IMR-90 (cell line): ENCODE data around the gene KCNK10. TPM values are rescaled to one million over a fixed set of nuclear protein-coding genes. Genes with fewer than 3 reads are reported as not detected.

Experiments
- ATAC-seq: fragments of 200-7000 bp; cut with Tn5 transposase; 2 replicates; pipeline ENCODE4 v1.9.1; 2020; ENCODE audit warnings: low read depth, mild to moderate bottlenecking, moderate library complexity
- BruUV-seq: library from RNA; stranded (reverse); fragments of 400-500 nt; replicated peaks from 2 replicates; lab custom pipeline; 2021; lab: Mats Ljungman, UMichigan
- CTCF ChIA-PET: fragments of 300-600 bp; formaldehyde crosslinking; extraction: SDS; loops from one replicate; lab custom pipeline; 2021; ENCODE audit warnings: antibody characterized with exemption; lab: Yijun Ruan, JAX
- POLR2A ChIA-PET: fragments of 300-600 bp; sonication (Branson Sonifier 250); formaldehyde crosslinking; loops from one replicate; lab custom pipeline; 2022; ENCODE audit warnings: antibody characterized with exemption; ENCODE audit not compliant: unreplicated experiment; lab: Charles Lee
- DNase-seq: peaks from one replicate; pipeline ENCODE4 v3.0.0; 2013
- H2AFZ ChIP-seq: replicated peaks from 2 replicates; pipeline ENCODE3; 2013; ENCODE audit warnings: low read length, mild to moderate bottlenecking; ENCODE audit not compliant: poor library complexity
- H2AK5ac ChIP-seq: 2 replicates; pipeline ENCODE4 v1.6.1; 2013; ENCODE audit warnings: low read depth, low read length, inconsistent platforms
- H2AK9ac ChIP-seq: replicated peaks from 2 replicates; pipeline ENCODE3; 2013; ENCODE audit warnings: mild to moderate bottlenecking, low read depth, low read length, moderate library complexity; ENCODE audit not compliant: poor library complexity
- H2BK120ac ChIP-seq: 2 replicates; pipeline ENCODE4 v1.6.1; 2013; ENCODE audit warnings: low read depth, low read length, inconsistent platforms
- H2BK15ac ChIP-seq: 3 replicates; pipeline ENCODE4 v1.6.1; 2013; ENCODE audit warnings: low read depth, low read length, inconsistent platforms
- H2BK20ac ChIP-seq: 2 replicates; pipeline ENCODE4 v1.6.1; 2013; ENCODE audit warnings: low read depth, mild to moderate bottlenecking, inconsistent platforms, low read length, moderate library complexity
- H2BK5ac ChIP-seq: 2 replicates; pipeline ENCODE4 v1.6.1; 2013; ENCODE audit warnings: mild to moderate bottlenecking, low read depth, low read length, inconsistent platforms; ENCODE audit not compliant: poor library complexity, severe bottlenecking
- H3K14ac ChIP-seq: replicated peaks from 2 replicates; pipeline ENCODE4 v1.6.1; 2013; ENCODE audit warnings: low read depth, low read length, inconsistent platforms
- H3K18ac ChIP-seq: 2 replicates; pipeline ENCODE4 v1.6.1; 2013; ENCODE audit warnings: low read depth, low read length, control low read depth
- H3K23ac ChIP-seq: 2 replicates; pipeline ENCODE4 v1.6.1; 2013; ENCODE audit warnings: low read depth, low read length, inconsistent platforms
- H3K27ac ChIP-seq: 2 replicates; pipeline ENCODE4 v1.5.1; 2013; ENCODE audit warnings: mild to moderate bottlenecking, control low read depth, low read length; ENCODE audit not compliant: insufficient read depth
- H3K27me3 ChIP-seq: 2 replicates; pipeline ENCODE4 v1.6.1; 2013; ENCODE audit warnings: low read length; ENCODE audit not compliant: control insufficient read depth, insufficient read depth
- H3K36me3 ChIP-seq: 2 replicates; pipeline ENCODE4 v1.6.1; 2013; ENCODE audit warnings: low read length, mixed read lengths; ENCODE audit not compliant: control insufficient read depth, insufficient read depth
- H3K4ac ChIP-seq: 2 replicates; pipeline ENCODE4 v1.6.1; 2013; ENCODE audit warnings: low read depth, low read length, inconsistent platforms
- H3K4me1 ChIP-seq: 2 replicates; pipeline ENCODE4 v1.6.1; 2013; ENCODE audit warnings: low read length, mixed read lengths; ENCODE audit not compliant: control insufficient read depth, insufficient read depth
- H3K4me2 ChIP-seq: 2 replicates; pipeline ENCODE4 v1.6.1; 2013; ENCODE audit warnings: low read depth, mild to moderate bottlenecking, control low read depth, low read length, moderate library complexity
- H3K4me3 ChIP-seq: 2 replicates; pipeline ENCODE4 v1.5.1; 2013; ENCODE audit warnings: low read depth, mild to moderate bottlenecking, control low read depth, low read length, moderate library complexity; ENCODE audit not compliant: insufficient read depth
- H3K56ac ChIP-seq: 2 replicates; pipeline ENCODE4 v1.6.1; 2013; ENCODE audit warnings: low read length, inconsistent platforms; ENCODE audit not compliant: insufficient read depth; ENCODE audit errors: extremely low read depth
- H3K79me1 ChIP-seq, 2 experiments: 2 replicates each; pipeline ENCODE4 v1.6.1; 2013; ENCODE audit warnings: low read length in 2 of 2, inconsistent platforms in 1 of 2, low read depth in 1 of 2
- H3K9ac ChIP-seq: 2 replicates; pipeline ENCODE4 v1.6.1; 2013; ENCODE audit warnings: low read depth, low read length, control low read depth
- H3K9me1 ChIP-seq: 2 replicates; pipeline ENCODE4 v1.6.1; 2013; ENCODE audit warnings: low read length, inconsistent platforms; ENCODE audit not compliant: insufficient read depth
- H3K9me3 ChIP-seq: 2 replicates; pipeline ENCODE4 v1.6.1; 2013; ENCODE audit warnings: low read length; ENCODE audit not compliant: control insufficient read depth, insufficient read depth
- H4K20me1 ChIP-seq: 2 replicates; pipeline ENCODE4 v1.6.1; 2013; ENCODE audit warnings: low read length, inconsistent platforms; ENCODE audit not compliant: insufficient read depth
- H4K5ac ChIP-seq: 2 replicates; pipeline ENCODE4 v1.6.1; 2013; ENCODE audit warnings: mild to moderate bottlenecking, low read depth, low read length, control low read depth
- H4K8ac ChIP-seq, 2 experiments: 2 replicates each; pipeline ENCODE4 v1.6.1; 2013; ENCODE audit warnings: low read depth in 2 of 2, low read length in 2 of 2, control low read depth in 1 of 2, inconsistent platforms in 1 of 2
- H4K91ac ChIP-seq: 2 replicates; pipeline ENCODE4 v1.6.1; 2013; ENCODE audit warnings: low read depth, low read length, inconsistent platforms; ENCODE audit not compliant: insufficient read depth
- CEBPB ChIP-seq: IDR thresholded peaks from 2 replicates; pipeline ENCODE4 v1.6.1; 2012; ENCODE audit warnings: low read depth, low read length, improper control_type of control experiment
- CHD1 ChIP-seq: IDR thresholded peaks from 2 replicates; pipeline ENCODE4 v1.6.1; 2012; ENCODE audit warnings: low read depth, low read length, improper control_type of control experiment
- CTCF ChIP-seq: conservative IDR thresholded peaks from 2 replicates; pipeline ENCODE4 v1.5.1; 2012; ENCODE audit warnings: mild to moderate bottlenecking, low read depth, low read length, improper control_type of control experiment
- ELK1 ChIP-seq: fragments of 150-350 bp; IDR thresholded peaks from 2 replicates; pipeline ENCODE4 v1.6.1; 2016; ENCODE audit warnings: low read depth, mild to moderate bottlenecking, low read length, moderate library complexity, borderline replicate concordance
- MAFK ChIP-seq: IDR thresholded peaks from 2 replicates; pipeline ENCODE4 v1.6.1; 2012; ENCODE audit warnings: low read depth, low read length, improper control_type of control experiment
- MXI1 ChIP-seq: IDR thresholded peaks from 2 replicates; pipeline ENCODE4 v1.6.1; 2012; ENCODE audit warnings: low read depth, mild to moderate bottlenecking, low read length, moderate library complexity, borderline replicate concordance
- NFE2L2 ChIP-seq: fragments of 150-350 bp; IDR thresholded peaks from 2 replicates; pipeline ENCODE4 v1.6.1; 2016; ENCODE audit warnings: low read depth, mild to moderate bottlenecking, low read length
- RAD21 ChIP-seq: IDR thresholded peaks from 2 replicates; pipeline ENCODE4 v1.6.1; 2012; ENCODE audit warnings: low read length, improper control_type of control experiment
- RFX5 ChIP-seq: IDR thresholded peaks from 2 replicates; pipeline ENCODE4 v1.8.0; 2012; ENCODE audit warnings: low read depth, mild to moderate bottlenecking, low read length, moderate library complexity
- SMC3 ChIP-seq: fragments of 150-350 bp; IDR thresholded peaks from 2 replicates; pipeline ENCODE4 v1.6.1; 2016; ENCODE audit warnings: low read depth, mild to moderate bottlenecking, antibody characterized with exemption, low read length, moderate library complexity
- whole genome bisulfite sequencing, 2 experiments: methylation state at CpG; one replicate each; pipeline versions ENCODE4 v1.1.5 to v1.1.7; 2013; ENCODE audit warnings: missing lambda C conversion rate in 2 of 2; ENCODE audit not compliant: insufficient read length in 1 of 2; ENCODE audit errors: extremely low coverage in 2 of 2; 5-methylcytosine and 5-hydroxymethylcytosine counted together
- dilution Hi-C: fragments of 300-500 bp; cut with HindIII; formaldehyde crosslinking; loops from one replicate; pipeline ENCODE4 v1.14.3; 2018; ENCODE audit warnings: low sequenced_read_pairs; ENCODE audit not compliant: unreplicated experiment
- in situ Hi-C: fragments of 300-500 bp; cut with MboI; formaldehyde crosslinking; loops from 3 replicates; pipeline ENCODE4 v1.14.3; 2019; ENCODE audit warnings: low sequenced_read_pairs, inconsistent platforms, mixed read lengths
- intact Hi-C: fragments of 100-400 bp; cut with micrococcal nuclease; formaldehyde crosslinking; loops from 2 replicates; pipeline ENCODE4 v1.10.0; 2022
- polyA plus RNA-seq, 3 experiments: library from polyadenylated mRNA; depleted of rRNA; stranded (reverse); fragments of >200 nt; gene quantifications; 2 replicates each; pipeline ENCODE4 v1.2.3, GENCODE V29; 2012; ENCODE audit warnings: low replicate concordance in 1 of 3
- total RNA-seq: library from RNA; depleted of rRNA; stranded (reverse); fragments of >200 nt; gene quantifications from 2 replicates; pipeline ENCODE4 v1.2.3, GENCODE V29; 2012

The KCNK10 gene
- total and polyA plus RNA-seq, 2 of the 4 experiments (the other 2 are of a cell fraction) = not detected

DNA sequence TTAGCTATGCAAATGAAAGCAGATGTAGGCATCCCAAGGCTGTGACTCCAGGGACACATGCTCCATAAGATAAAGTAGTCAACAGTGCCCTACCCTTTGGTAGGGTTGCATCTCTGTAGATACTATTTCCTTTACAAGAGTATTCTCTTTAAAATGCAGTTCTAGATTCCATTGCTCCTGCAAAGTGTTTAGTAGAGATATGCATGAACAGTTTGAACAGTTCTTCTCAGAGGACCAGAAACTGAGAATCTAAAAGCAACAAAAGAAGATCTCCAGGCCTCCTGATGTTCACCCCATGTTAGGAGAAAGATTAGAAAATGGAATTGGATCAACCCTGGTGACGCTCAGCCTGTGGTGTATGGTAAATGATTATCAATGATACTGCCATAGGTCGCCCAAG is 121.2 kb downstream of the KCNK10 start:
- Histone ChIP-seq H3K36me3 (no peaks in the 10 kb centered on the region), H2BK120ac (no peak overlapping the region), H3K4ac (no peak overlapping the region), H2BK20ac (no peak overlapping the region), H4K8ac (no peak overlapping the region), H2AK5ac (no peak overlapping the region), H3K9ac (no peak overlapping the region), H4K20me1 (no peaks in the 10 kb centered on the region), H3K14ac (no peak overlapping the region), H2BK5ac (no peak overlapping the region), H3K9me1 (no peaks in the 10 kb centered on the region), H3K4me3 (no peak overlapping the region), H3K4me1 (no peaks in the 10 kb centered on the region), H2BK15ac (no peak overlapping the region), H3K27ac (no peak overlapping the region), H3K18ac (no peak overlapping the region), H2AFZ (no peak overlapping the region), H3K9me3 (no peaks in the 10 kb centered on the region), H4K5ac (no peak overlapping the region), H3K4me2 (no peak overlapping the region), H3K79me1 (no peaks in the 10 kb centered on the region), H2AK9ac (no peak overlapping the region), H3K27me3 (no peaks in the 10 kb centered on the region), H4K91ac (no peak overlapping the region), H3K56ac (no peak overlapping the region), H3K23ac (no peak overlapping the region)
- ChIA-PET CTCF (no interaction called here), POLR2A (no interaction called here)
- dilution Hi-C loops (no loop called here), in situ Hi-C loops (no loop called here), intact Hi-C loops (no loop called here)
- whole genome bisulfite sequencing, 2 experiments = no CpG with 5 or more reads among the region's 2 CpGs
- BruUV-seq = no TSS peak
- ATAC-seq (no peak), DNase-seq (no peak)
- no peak for TF ChIP-seq SMC3
- no peak for TF ChIP-seq MAFK
- no peak for TF ChIP-seq ELK1
- TF ChIP-seq CEBPB = no peak
- TF ChIP-seq RAD21 = no peak
- TF ChIP-seq RFX5 = no peak
- no peak for TF ChIP-seq CTCF
- no peak for TF ChIP-seq NFE2L2
- TF ChIP-seq CHD1 = no peak
- no peak for TF ChIP-seq MXI1
